ENCODE measurements around the gene SLC7A8.

SLC7A8 gene

GRCh38 chr14:23129759-23130316 is 53.6 kb downstream of the SLC7A8 start:
- DNase-seq (ENCODE audit: low spot score): no peak

- no peak for DNase-seq (ENCODE audit: low spot score)
Observed at GRCh38 chr14:23128969-23129758, 54.3 kb downstream of the SLC7A8 start.

GRCh38 chr14:23127861-23128260 is 55.6 kb downstream of the SLC7A8 start:
- no peak for DNase-seq (ENCODE audit: low spot score)

GRCh38 chr14:23126548-23127278 is 56.7 kb downstream of the SLC7A8 start:
- DNase-seq (ENCODE audit: low spot score): no peak

GRCh38 chr14:23125933-23126524 is 57.4 kb downstream of the SLC7A8 start:
- peak; percentile 51 for DNase-seq (ENCODE audit: low spot score)

GRCh38 chr14:23125011-23125410 is 58.4 kb downstream of the SLC7A8 start:
- no peak for DNase-seq (ENCODE audit: low spot score)

- DNase-seq (ENCODE audit: low spot score): no peak
Observed at GRCh38 chr14:23124337-23124954, 59.0 kb downstream of the SLC7A8 start.

GRCh38 chr14:23123419-23123818 is 60.0 kb downstream of the SLC7A8 start:
- no peak for DNase-seq (ENCODE audit: low spot score)

GRCh38 chr14:23122086-23122485 is 61.4 kb downstream of the SLC7A8 start:
- DNase-seq (ENCODE audit: low spot score): no peak

- no peak for DNase-seq (ENCODE audit: low spot score)
Observed at GRCh38 chr14:23121361-23121771, 62.1 kb downstream of the SLC7A8 start.

- peak; percentile 94 for DNase-seq (ENCODE audit: low spot score)
Observed at GRCh38 chr14:23120541-23121251, 62.8 kb downstream of the SLC7A8 start.

- DNase-seq (ENCODE audit: low spot score): no peak
Observed at GRCh38 chr14:23119363-23120327, 63.8 kb downstream of the SLC7A8 start.

GRCh38 chr14:23118506-23119362 is 64.7 kb downstream of the SLC7A8 start, which contains the start of gene CEBPE:
TSS of gene CEBPE (minus strand) at chr14:23119255. CDS start at chr14:23119091, 164 bp downstream.
- no peak for DNase-seq (ENCODE audit: low spot score)

- DNase-seq (ENCODE audit: low spot score): no peak
Observed at GRCh38 chr14:23117371-23118020, 66.0 kb downstream of the SLC7A8 start.

- no peak for DNase-seq (ENCODE audit: low spot score)
Observed at GRCh38 chr14:23115918-23116317, 67.5 kb downstream of the SLC7A8 start.

- DNase-seq (ENCODE audit: low spot score): no peak
Observed at GRCh38 chr14:23115039-23115731, 68.3 kb downstream of the SLC7A8 start.

GRCh38 chr14:23114669-23115038 is 68.8 kb downstream of the SLC7A8 start:
- DNase-seq (ENCODE audit: low spot score): no peak

GRCh38 chr14:23114120-23114458 is 69.4 kb downstream of the SLC7A8 start:
- no peak for DNase-seq (ENCODE audit: low spot score)
